ENCODE data around the gene CC2D1A.

- TF ChIP-seq YY1 (IDR thresholded peaks at IDR 0.05; ENCODE audit: low read depth) = no peak
- TF ChIP-seq, protein P1, sequence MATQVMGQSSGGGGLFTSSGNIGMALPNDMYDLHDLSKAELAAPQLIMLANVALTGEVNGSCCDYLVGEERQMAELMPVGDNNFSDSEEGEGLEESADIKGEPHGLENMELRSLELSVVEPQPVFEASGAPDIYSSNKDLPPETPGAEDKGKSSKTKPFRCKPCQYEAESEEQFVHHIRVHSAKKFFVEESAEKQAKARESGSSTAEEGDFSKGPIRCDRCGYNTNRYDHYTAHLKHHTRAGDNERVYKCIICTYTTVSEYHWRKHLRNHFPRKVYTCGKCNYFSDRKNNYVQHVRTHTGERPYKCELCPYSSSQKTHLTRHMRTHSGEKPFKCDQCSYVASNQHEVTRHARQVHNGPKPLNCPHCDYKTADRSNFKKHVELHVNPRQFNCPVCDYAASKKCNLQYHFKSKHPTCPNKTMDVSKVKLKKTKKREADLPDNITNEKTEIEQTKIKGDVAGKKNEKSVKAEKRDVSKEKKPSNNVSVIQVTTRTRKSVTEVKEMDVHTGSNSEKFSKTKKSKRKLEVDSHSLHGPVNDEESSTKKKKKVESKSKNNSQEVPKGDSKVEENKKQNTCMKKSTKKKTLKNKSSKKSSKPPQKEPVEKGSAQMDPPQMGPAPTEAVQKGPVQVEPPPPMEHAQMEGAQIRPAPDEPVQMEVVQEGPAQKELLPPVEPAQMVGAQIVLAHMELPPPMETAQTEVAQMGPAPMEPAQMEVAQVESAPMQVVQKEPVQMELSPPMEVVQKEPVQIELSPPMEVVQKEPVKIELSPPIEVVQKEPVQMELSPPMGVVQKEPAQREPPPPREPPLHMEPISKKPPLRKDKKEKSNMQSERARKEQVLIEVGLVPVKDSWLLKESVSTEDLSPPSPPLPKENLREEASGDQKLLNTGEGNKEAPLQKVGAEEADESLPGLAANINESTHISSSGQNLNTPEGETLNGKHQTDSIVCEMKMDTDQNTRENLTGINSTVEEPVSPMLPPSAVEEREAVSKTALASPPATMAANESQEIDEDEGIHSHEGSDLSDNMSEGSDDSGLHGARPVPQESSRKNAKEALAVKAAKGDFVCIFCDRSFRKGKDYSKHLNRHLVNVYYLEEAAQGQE (IDR thresholded peaks at IDR 0.05; ENCODE audit: low read depth) = no peak
- TF ChIP-seq EP300 (IDR thresholded peaks at IDR 0.05; ENCODE audit: borderline replicate concordance) = no peak
- no peak for TF ChIP-seq CEBPB (IDR thresholded peaks at IDR 0.05)
- TF ChIP-seq TAF1 (IDR thresholded peaks at IDR 0.05; ENCODE audit: low read depth) = no peak
- TF ChIP-seq TEAD4 (IDR thresholded peaks at IDR 0.05) = no peak
- no peak for TF ChIP-seq NFIC (IDR thresholded peaks at IDR 0.05)
- TF ChIP-seq ZBTB7A (IDR thresholded peaks at IDR 0.05; ENCODE audit: low read depth) = no peak
- no peak for TF ChIP-seq EGR1 (IDR thresholded peaks at IDR 0.05)
- TF ChIP-seq TCF12 (IDR thresholded peaks at IDR 0.05; ENCODE audit: low read depth) = no peak
- no peak for TF ChIP-seq FOXM1 (IDR thresholded peaks at IDR 0.05; ENCODE audit: borderline replicate concordance, low read depth)
- no peak for TF ChIP-seq MAX (IDR thresholded peaks at IDR 0.05)
- TF ChIP-seq RAD21 (IDR thresholded peaks at IDR 0.05; ENCODE audit: low read depth) = no peak
- TF ChIP-seq, protein P2, sequence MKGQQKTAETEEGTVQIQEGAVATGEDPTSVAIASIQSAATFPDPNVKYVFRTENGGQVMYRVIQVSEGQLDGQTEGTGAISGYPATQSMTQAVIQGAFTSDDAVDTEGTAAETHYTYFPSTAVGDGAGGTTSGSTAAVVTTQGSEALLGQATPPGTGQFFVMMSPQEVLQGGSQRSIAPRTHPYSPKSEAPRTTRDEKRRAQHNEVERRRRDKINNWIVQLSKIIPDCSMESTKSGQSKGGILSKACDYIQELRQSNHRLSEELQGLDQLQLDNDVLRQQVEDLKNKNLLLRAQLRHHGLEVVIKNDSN (IDR thresholded peaks at IDR 0.05) = no peak
These were observed 11.9 kb downstream of the CC2D1A start for GRCh38 chr19:13917888-13918406.

All from Ishikawa (cell line).